HEK293T (cell line): ENCODE results near the gene KCNN4.
A peak's percentile ranks its signal among the peaks of the same experiment; 100 is the strongest.

Experiments used
- CTCF ChIA-PET: fragments of 350-600 bp; formaldehyde crosslinking; extraction: SDS; loops from one replicate; lab custom pipeline; 2021; ENCODE audit warnings: antibody characterized with exemption, inconsistent platforms; lab: Yijun Ruan, JAX
- POLR2A ChIA-PET: fragments of 350-600 bp; formaldehyde crosslinking; extraction: SDS; loops from one replicate; lab custom pipeline; 2020; ENCODE audit warnings: antibody characterized with exemption, inconsistent platforms; lab: Yijun Ruan, JAX
- DNase-seq: peaks from one replicate; pipeline ENCODE4 v3.0.0; 2012; ENCODE audit warnings: mixed read lengths; ENCODE audit errors: extremely low spot score
- ARNT ChIP-seq: fragments of 450-650 bp; IDR thresholded peaks from 2 replicates; pipeline ENCODE4 v1.6.1; 2017; ENCODE audit warnings: mild to moderate bottlenecking
- BHLHE40 ChIP-seq: fragments of 450-650 bp; IDR thresholded peaks from 2 replicates; pipeline ENCODE4 v1.6.1; 2016; ENCODE audit warnings: mild to moderate bottlenecking, moderate library complexity, borderline replicate concordance
- CTBP1 ChIP-seq: fragments of 450-650 bp; IDR thresholded peaks from 2 replicates; pipeline ENCODE4 v1.6.1; 2016; ENCODE audit warnings: borderline replicate concordance
- ELF4 ChIP-seq: fragments of 450-650 bp; IDR thresholded peaks from 2 replicates; pipeline ENCODE4 v1.6.1; 2017; ENCODE audit warnings: antibody characterized with exemption
- FOXA1 ChIP-seq: fragments of 450-650 bp; IDR thresholded peaks from 2 replicates; pipeline ENCODE4 v1.6.1; 2016; ENCODE audit warnings: mild to moderate bottlenecking
- FOXK2 ChIP-seq: fragments of 450-650 bp; IDR thresholded peaks from 2 replicates; pipeline ENCODE4 v1.6.1; 2016; ENCODE audit warnings: mild to moderate bottlenecking
- FOXM1 ChIP-seq: fragments of 450-650 bp; IDR thresholded peaks from 2 replicates; pipeline ENCODE4 v1.6.1; 2017; ENCODE audit warnings: mild to moderate bottlenecking, borderline replicate concordance
- HDGF ChIP-seq: fragments of 450-650 bp; IDR thresholded peaks from 2 replicates; pipeline ENCODE4 v1.6.1; 2017; ENCODE audit warnings: antibody characterized with exemption, borderline replicate concordance
- L3MBTL2 ChIP-seq: fragments of 450-650 bp; conservative IDR thresholded peaks from 2 replicates; pipeline ENCODE4 v1.6.1; 2016; ENCODE audit warnings: mild to moderate bottlenecking
- LEF1 ChIP-seq: fragments of 450-650 bp; IDR thresholded peaks from 2 replicates; pipeline ENCODE4 v1.6.1; 2017; ENCODE audit warnings: mild to moderate bottlenecking, borderline replicate concordance
- NFRKB ChIP-seq: fragments of 450-650 bp; IDR thresholded peaks from 2 replicates; pipeline ENCODE4 v1.6.1; 2016; ENCODE audit warnings: mild to moderate bottlenecking, moderate library complexity
- PKNOX1 ChIP-seq: fragments of 450-650 bp; IDR thresholded peaks from 2 replicates; pipeline ENCODE4 v1.6.1; 2016
- SP1 ChIP-seq: fragments of 450-650 bp; IDR thresholded peaks from 2 replicates; pipeline ENCODE4 v1.6.1; 2017
- SUZ12 ChIP-seq: fragments of 450-650 bp; IDR thresholded peaks from 2 replicates; pipeline ENCODE4 v1.6.1; 2016; ENCODE audit warnings: mild to moderate bottlenecking
- TARDBP ChIP-seq: fragments of 450-650 bp; IDR thresholded peaks from 2 replicates; pipeline ENCODE4 v1.6.1; 2016
- ZNF384 ChIP-seq: fragments of 450-650 bp; IDR thresholded peaks from 2 replicates; pipeline ENCODE4 v1.6.1; 2016

KCNN4 gene

DNA sequence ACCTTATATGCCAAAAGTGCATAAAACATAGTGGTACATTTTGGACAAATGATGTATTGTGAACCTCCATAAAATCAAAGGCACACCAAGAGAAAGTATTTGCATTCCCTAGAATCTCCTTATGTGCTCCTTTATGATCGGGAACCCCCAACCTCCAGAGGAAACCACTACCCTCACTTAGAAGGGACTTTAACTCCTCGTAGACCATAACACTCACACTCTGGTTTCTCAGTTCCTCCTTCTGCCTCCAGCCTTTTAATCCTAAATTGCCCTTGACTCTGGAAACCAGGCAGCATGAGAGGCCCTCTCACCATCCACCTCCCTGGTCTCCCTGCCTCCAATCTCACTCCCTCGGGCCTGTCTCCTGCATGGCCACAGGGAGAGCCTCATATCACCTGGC is 9.8 kb upstream of the KCNN4 start:
- CTCF ChIA-PET, result interaction anchor here (1.3 kb wide), 1 partner anchor 24 kb away, joined by 4 read pairs; no protein-coding TSS in a partner anchor
- DNase-seq, result no peak
- POLR2A ChIA-PET, result no interaction called here
- no peak for TF ChIP-seq L3MBTL2
- no peak for TF ChIP-seq ZNF384
- TF ChIP-seq PKNOX1, result no peak
- no peak for TF ChIP-seq BHLHE40
- no peak for TF ChIP-seq ELF4
- TF ChIP-seq CTBP1, result no peak
- no peak for TF ChIP-seq FOXA1
- TF ChIP-seq HDGF, result no peak
- TF ChIP-seq NFRKB, result no peak

DNA sequence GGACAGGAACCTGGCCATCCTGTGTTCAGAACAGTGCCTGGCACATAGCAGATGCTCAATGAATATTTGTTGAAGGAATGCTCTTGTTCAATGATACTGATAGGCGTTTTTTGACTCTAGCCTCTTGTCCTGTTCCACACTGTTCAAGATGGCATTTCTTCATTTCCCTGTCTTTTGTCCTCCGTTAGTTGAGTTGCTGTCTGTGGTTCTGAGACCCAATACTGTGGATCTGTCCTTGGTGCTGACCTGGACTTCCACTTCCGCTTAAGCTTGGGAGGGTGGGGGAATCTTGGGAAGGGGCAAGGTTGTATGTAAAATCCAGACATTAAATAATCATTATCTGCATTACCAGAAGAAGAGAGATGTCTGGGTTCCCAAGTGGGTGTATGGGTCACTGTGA is 8.3 kb upstream of the KCNN4 start:
- DNase-seq, result no peak
- POLR2A ChIA-PET, result no interaction called here
- CTCF ChIA-PET, result interaction anchor here (1.3 kb wide), 1 partner anchor 23 kb away, joined by 4 read pairs; no protein-coding TSS in a partner anchor
- TF ChIP-seq ELF4 (no peak), CTBP1 (no peak), LEF1 (no peak), PKNOX1 (no peak), ARNT (no peak), SUZ12 (no peak), SP1 (no peak), BHLHE40 (no peak), ZNF384 (no peak), HDGF (no peak)

DNA sequence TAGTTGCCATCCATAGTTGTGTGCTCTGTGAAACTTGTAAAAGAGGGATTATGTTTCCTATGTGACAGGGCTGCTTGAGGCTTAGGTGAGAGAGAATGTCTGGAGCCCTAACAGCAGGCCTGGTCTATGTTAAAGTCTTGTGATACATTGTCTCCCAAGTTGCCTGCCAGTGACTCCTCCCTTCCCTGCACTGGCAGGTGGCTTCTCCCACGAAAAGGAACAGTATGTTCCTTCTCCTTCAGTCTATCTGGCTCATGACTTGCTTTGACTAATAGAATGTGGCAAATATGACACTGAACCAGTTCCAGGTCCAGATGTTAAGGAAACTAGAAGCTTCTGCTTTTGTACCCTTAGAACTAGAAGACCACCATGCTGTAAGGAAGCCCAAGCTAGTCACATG is 5.9 kb upstream of the KCNN4 start:
- DNase-seq, result no peak
- ChIA-PET CTCF (no interaction called here), POLR2A (no interaction called here)
- no peak for TF ChIP-seq SP1
- no peak for TF ChIP-seq CTBP1
- no peak for TF ChIP-seq FOXA1
- TF ChIP-seq ZNF384, result no peak
- no peak for TF ChIP-seq SUZ12
- TF ChIP-seq PKNOX1, result no peak
- no peak for TF ChIP-seq HDGF
- no peak for TF ChIP-seq ELF4
- no peak for TF ChIP-seq L3MBTL2
- no peak for TF ChIP-seq FOXK2
- TF ChIP-seq LEF1, result no peak
- TF ChIP-seq FOXM1, result no peak
- TF ChIP-seq TARDBP, result no peak
- TF ChIP-seq NFRKB, result no peak

DNA sequence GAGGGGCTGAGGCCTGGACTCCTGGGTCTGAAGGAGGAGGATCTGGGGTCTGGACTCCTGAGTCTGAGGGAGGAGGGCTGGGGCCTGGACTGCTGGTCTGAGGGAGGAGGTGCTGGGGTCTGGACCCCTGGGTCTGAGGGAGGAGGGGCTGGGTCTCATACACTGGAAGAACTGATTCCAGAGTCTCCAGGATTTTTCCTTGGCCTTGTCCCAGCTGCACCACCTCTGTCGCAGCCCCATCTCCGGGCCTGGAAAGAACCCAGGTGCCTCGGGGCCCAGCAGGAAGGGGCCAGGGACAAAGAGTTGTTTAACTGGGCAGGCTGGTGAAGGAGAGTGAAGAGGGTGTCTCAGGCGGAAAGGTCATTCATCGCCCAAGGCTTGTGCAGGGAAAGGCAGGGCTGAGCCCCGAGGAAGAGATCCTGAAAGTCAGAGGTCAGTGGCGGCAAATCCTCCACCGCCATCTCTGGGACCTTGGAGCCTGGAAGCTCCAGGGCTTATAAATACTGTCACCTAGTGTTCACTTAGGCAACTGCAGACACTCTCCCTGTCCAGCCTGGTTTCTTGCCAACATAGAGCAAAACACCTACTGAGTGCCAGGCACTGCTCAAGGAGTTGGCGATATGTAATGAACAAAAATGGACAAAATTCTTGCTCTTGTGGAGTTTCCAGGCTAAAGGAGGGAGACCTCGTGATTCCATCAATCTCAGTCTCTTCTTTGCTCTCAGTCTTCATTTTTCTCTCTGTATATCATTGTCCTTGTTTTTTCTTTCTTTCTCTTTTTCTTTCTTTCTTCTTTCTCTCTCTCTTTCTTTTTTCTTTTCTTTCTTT is 4.4 kb upstream of the KCNN4 start:
- CTCF ChIA-PET, result interaction anchor here (0.6 to 1.9 kb wide), 4 partner anchors 12 to 117 kb away, joined by 3 to 9 read pairs (median 4); partner anchors contain the start of gene LYPD5
- POLR2A ChIA-PET, result no interaction called here
- DNase-seq, result peak; percentile 76
- no peak for TF ChIP-seq FOXA1
- no peak for TF ChIP-seq TARDBP
- TF ChIP-seq SP1, result no peak
- no peak for TF ChIP-seq ZNF384
- no peak for TF ChIP-seq FOXK2
- TF ChIP-seq ARNT, result no peak
- TF ChIP-seq CTBP1, result no peak
- TF ChIP-seq ELF4, result no peak
- TF ChIP-seq SUZ12, result no peak
- no peak for TF ChIP-seq BHLHE40
- no peak for TF ChIP-seq FOXM1
- TF ChIP-seq PKNOX1, result no peak
- no peak for TF ChIP-seq HDGF
- no peak for TF ChIP-seq NFRKB
- no peak for TF ChIP-seq LEF1
- TF ChIP-seq L3MBTL2, result no peak

DNA sequence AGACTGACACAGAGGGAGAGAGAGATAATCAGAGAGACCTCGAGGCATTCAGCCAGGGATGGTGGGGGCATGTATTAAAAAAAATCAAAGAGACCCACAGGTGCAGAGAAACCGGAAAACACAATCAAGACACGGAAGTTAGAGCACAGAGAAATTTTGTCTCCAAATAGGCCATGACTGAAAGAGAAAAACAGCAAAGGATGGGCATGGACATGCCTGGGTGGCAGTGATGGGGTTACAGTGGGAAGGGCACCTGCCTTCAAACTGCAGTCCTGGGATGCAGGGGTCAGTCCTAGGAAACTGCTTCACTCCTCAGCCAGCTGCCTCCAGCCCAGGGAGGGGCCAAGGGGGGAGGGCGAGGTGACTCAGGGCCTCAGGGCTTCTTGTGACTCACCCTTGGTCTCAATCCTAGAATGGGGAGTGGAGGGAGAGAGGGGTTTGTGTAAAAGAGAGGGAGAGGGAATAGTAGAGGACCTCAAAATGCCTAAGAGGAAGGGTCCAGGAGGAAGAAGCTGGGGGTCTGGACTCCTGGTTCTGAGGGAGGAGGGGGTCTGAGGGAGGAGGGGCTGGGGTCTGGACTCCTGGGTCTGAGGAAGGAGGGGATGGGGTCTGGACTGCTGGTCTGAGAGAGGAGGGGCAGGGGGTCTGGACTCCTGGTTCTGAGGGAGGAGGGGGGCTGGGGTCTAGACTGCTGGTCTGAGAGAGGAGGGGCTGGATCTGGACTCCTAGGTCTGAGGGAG is 3.6 kb upstream of the KCNN4 start:
- no peak for TF ChIP-seq FOXK2
- no peak for TF ChIP-seq FOXA1
- TF ChIP-seq ARNT, result no peak
- TF ChIP-seq ELF4, result no peak
- TF ChIP-seq BHLHE40, result no peak
- no peak for TF ChIP-seq FOXM1
- TF ChIP-seq ZNF384, result no peak
- TF ChIP-seq SUZ12, result no peak
- no peak for TF ChIP-seq SP1
- TF ChIP-seq CTBP1, result no peak
- TF ChIP-seq LEF1, result no peak
- no peak for TF ChIP-seq TARDBP
- no peak for TF ChIP-seq HDGF
- TF ChIP-seq PKNOX1, result no peak
- no peak for TF ChIP-seq L3MBTL2
- CTCF ChIA-PET, result interaction anchor here (0.6 to 1.9 kb wide), 4 partner anchors 13 to 116 kb away, joined by 3 to 9 read pairs (median 4); partner anchors contain the start of gene LYPD5
- DNase-seq, result no peak
- POLR2A ChIA-PET, result no interaction called here
